Vagina (tissue), 2 donors: ENCODE measurements around the gene CNTF. TPM values are rescaled to one million over a fixed set of nuclear protein-coding genes. Genes with fewer than 3 reads are reported as not detected.

ENCODE experiments used
- DNase-seq, 2 donors: peaks; one replicate each; pipeline ENCODE4 v3.0.0-alpha.2; 2017; ENCODE audit errors: extremely low spot score in 2 of 2
- H3K27ac ChIP-seq: fragments of 200-600 bp; sonication (generic); one replicate; pipeline ENCODE4 v1.5.1; 2019
- H3K27me3 ChIP-seq: fragments of 200-600 bp; sonication (generic); one replicate; pipeline ENCODE4 v1.5.1; 2019
- H3K36me3 ChIP-seq, 2 donors: fragments of 200-600 bp; sonication (generic); one replicate each; pipeline ENCODE4 v1.5.1; 2017 to 2019
- H3K4me1 ChIP-seq: fragments of 200-600 bp; sonication (generic); one replicate; pipeline ENCODE4 v1.5.1; 2019
- H3K4me3 ChIP-seq, 2 donors: fragments of 200-600 bp; sonication (generic); 1 replicate in 1 of 2; 2 replicates in 1 of 2; pipeline ENCODE4 v1.5.1; 2016 to 2019
- H3K9me3 ChIP-seq: fragments of 200-600 bp; sonication (generic); one replicate; pipeline ENCODE4 v1.5.1; 2019
- CTCF ChIP-seq, 3 experiments: fragments of 450-650 bp in 2 of 3; fragments of 200-600 bp in 1 of 3; sonication (generic) in 1 of 3; IDR thresholded peaks; one replicate each; pipeline ENCODE4 v1.5.1; 2017 to 2019; ENCODE audit warnings: antibody characterized with exemption in 3 of 3, mild to moderate bottlenecking in 2 of 3, moderate library complexity in 2 of 3
- POLR2A ChIP-seq, 2 donors: fragments of 450-650 bp; IDR thresholded peaks; one replicate each; pipeline ENCODE4 v1.6.1; 2017; ENCODE audit warnings: antibody characterized with exemption in 2 of 2, mild to moderate bottlenecking in 2 of 2, moderate library complexity in 2 of 2
- POLR2AphosphoS5 ChIP-seq, 2 donors: sonication (generic); formaldehyde crosslinking; IDR thresholded peaks; one replicate each; pipeline ENCODE4 v1.9.0; 2017; ENCODE audit warnings: antibody characterized with exemption in 2 of 2, mild to moderate bottlenecking in 2 of 2, low read depth in 1 of 2; ENCODE audit not compliant: insufficient read depth in 1 of 2
- intact Hi-C: fragments of 100-400 bp; cut with DNase I; formaldehyde crosslinking; loops from one replicate; pipeline ENCODE4 v1.15.1; 2023
- total RNA-seq: library from RNA; depleted of rRNA; stranded (reverse); fragments of >200 nt; gene quantifications from one replicate; pipeline ENCODE4 v1.2.3, GENCODE V29; 2016

The CNTF gene
- total RNA-seq, 1 donor from 2014 or later: not detected

DNA sequence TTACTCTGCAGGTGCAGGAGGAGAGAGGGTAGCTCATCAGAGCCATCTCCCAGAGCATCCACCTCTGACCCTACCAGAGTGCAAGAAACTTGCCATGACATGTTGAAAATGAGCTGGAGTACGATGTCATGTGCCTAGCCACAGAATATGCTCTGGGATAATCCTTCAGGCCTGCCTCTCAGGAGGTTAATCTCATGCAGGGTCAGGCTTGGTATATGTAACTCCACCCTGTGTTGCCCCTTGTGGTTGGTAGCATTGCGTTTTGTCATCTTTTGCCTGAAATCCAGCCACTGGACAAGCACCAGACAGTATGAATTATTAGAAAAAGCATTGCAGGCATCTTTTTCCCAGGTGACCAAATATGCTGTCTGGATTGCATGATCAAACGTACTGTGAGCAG is 36.2 kb downstream of the CNTF start:
- Histone ChIP-seq H3K4me1 (no peaks in the 10 kb centered on the region), H3K4me3 (no peak overlapping the region), H3K27ac (no peak overlapping the region), H3K36me3 (no peaks in the 10 kb centered on the region), H3K9me3 (no peaks in the 10 kb centered on the region), H3K27me3 (no peaks in the 10 kb centered on the region)
- TF ChIP-seq POLR2AphosphoS5 (IDR thresholded peaks at IDR 0.05; ENCODE audit: insufficient read depth in 1 of 2, low read depth in 1 of 2): no peak
- no peak for TF ChIP-seq CTCF (IDR thresholded peaks at IDR 0.05)
- no peak for TF ChIP-seq POLR2A (IDR thresholded peaks at IDR 0.05)
- intact Hi-C loops: loop anchor here (10.0 kb wide), 1 partner anchor 496 kb away; no protein-coding TSS in a partner anchor
- DNase-seq: no peak

DNA sequence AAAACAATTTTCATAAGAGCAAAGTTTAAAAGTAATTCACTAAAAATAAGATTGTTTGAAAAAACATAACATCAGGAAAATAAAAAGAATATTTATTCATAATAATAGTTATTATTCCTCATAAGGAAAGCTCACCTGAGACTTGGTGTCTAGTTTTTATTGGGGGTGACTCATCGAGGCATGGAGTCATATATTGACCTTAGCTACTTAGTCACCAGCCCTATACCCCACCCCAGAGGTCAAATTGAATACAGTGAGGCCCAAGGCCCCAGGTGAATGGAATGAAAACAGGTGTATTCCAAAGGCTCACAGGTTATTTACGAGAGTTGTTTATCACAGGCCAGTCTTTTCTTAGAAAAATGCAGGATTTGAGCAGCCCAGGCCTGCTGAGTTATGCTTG is 36.9 kb downstream of the CNTF start:
- intact Hi-C loops: loop anchor here (10.0 kb wide), 1 partner anchor 495 kb away; no protein-coding TSS in a partner anchor
- no peaks in the 10 kb centered on the region for H3K36me3 ChIP-seq
- no peaks in the 10 kb centered on the region for H3K4me1 ChIP-seq
- no peaks in the 10 kb centered on the region for H3K9me3 ChIP-seq
- no peak for DNase-seq
- no peaks in the 10 kb centered on the region for H3K27me3 ChIP-seq
- no peak overlapping the region for H3K27ac ChIP-seq
- H3K4me3 ChIP-seq: no peak overlapping the region
- no peak for TF ChIP-seq POLR2A (IDR thresholded peaks at IDR 0.05)

DNA sequence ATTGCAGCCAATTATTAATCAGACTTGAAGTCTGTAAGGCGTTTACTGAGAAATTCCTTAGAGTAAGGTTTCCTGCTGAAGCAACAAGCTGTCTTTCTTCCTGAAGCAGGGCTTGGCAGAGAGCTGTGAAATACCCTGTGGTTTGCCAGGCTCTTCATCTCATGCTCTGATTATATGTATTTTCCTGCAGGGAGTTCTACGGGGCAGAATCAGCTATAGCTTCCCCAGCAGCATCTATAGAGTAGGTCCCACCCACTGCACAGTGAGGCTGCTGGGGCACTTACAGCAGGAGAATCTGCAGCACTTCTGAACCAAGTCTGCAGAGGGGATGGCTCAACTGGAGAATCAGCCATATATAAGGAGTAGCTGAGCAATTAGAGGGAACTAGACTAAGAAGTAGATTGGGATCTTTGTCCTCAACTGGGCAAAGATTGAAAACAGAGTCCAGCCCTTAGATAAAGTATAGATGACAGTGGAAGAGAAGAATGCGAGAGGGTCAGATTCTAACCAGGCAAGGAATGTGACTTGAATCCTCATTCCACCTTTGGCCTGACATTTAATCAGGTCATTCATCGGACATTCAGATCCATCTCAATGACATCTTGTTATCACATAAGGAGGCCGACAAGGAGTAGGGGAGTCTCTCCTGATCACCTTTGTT is 37.6 kb downstream of the CNTF start:
- no peaks in the 10 kb centered on the region for H3K9me3 ChIP-seq
- intact Hi-C loops: loop anchor here (10.0 kb wide), 1 partner anchor 495 kb away; no protein-coding TSS in a partner anchor
- TF ChIP-seq POLR2AphosphoS5 (IDR thresholded peaks at IDR 0.05; ENCODE audit: insufficient read depth in 1 of 2, low read depth in 1 of 2) (no peak), POLR2A (IDR thresholded peaks at IDR 0.05) (no peak), CTCF (IDR thresholded peaks at IDR 0.05) (no peak)
- DNase-seq: no peak
- no peak overlapping the region for H3K27ac ChIP-seq
- H3K36me3 ChIP-seq: no peaks in the 10 kb centered on the region
- H3K4me3 ChIP-seq: no peak overlapping the region
- no peaks in the 10 kb centered on the region for H3K27me3 ChIP-seq
- H3K4me1 ChIP-seq: no peaks in the 10 kb centered on the region

DNA sequence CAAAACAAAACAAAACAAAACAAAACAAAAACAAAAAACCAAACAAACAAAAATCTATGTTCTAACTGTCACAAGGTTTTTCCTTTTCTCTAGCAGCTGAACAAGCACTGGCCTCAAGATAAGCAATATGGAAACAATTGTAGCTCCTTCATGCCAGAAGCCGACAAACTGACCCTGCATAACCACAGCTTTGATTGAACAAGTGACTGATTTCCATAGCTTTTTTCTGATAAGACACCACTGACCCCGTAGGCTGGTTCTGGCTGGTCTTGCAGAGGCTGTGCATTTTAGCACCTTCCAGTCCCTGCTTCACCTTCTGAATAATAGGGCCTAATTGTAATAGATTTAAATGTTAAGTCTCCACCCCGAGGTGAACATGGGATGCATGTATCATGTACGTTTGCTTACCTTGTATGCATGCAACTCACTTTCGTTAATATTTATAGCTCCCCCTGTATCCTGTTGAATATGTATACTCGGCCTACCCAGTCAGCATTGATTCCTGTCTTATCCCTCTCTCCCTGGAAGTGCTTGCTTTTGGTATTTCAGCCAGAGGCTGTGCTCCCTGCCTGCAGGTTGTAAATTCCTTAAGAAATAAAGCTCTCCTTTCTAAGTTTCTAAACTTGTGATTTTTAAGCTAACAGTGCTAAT is 49.6 kb downstream of the CNTF start:
- Histone ChIP-seq H3K4me3 (no peak overlapping the region), H3K9me3 (no peaks in the 10 kb centered on the region), H3K27ac (no peak overlapping the region), H3K36me3 (no peaks in the 10 kb centered on the region), H3K27me3 (no peaks in the 10 kb centered on the region), H3K4me1 (no peaks in the 10 kb centered on the region)
- intact Hi-C loops: no loop called here
- no peak for TF ChIP-seq POLR2AphosphoS5 (IDR thresholded peaks at IDR 0.05; ENCODE audit: insufficient read depth in 1 of 2, low read depth in 1 of 2)
- TF ChIP-seq CTCF (IDR thresholded peaks at IDR 0.05): no peak
- TF ChIP-seq POLR2A (IDR thresholded peaks at IDR 0.05): no peak
- DNase-seq: no peak

DNA sequence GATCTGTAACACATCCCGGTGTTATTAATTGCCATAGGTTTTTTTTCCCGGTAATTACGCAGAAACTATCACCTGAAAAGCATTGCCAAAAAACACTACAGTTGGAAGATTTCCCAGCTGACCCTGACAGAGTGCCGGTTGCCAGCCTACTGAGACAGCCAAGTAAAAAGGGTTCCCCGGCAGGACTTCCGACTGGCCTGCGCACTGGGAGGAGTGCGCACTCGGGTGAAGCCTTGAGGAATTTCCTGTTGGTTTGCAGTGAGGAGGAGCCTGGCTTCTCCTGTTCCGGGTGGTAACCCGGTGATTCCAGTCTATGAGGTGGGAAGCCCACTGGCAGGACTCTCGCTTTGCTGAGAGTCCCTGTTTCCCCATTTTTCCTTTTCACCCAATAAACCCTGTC is 52.1 kb downstream of the CNTF start:
- Histone ChIP-seq H3K36me3 (no peaks in the 10 kb centered on the region), H3K4me1 (no peaks in the 10 kb centered on the region), H3K9me3 (no peaks in the 10 kb centered on the region), H3K27ac (no peak overlapping the region), H3K27me3 (no peaks in the 10 kb centered on the region), H3K4me3 (no peak overlapping the region)
- TF ChIP-seq POLR2AphosphoS5 (IDR thresholded peaks at IDR 0.05; ENCODE audit: insufficient read depth in 1 of 2, low read depth in 1 of 2): no peak
- no peak for TF ChIP-seq CTCF (IDR thresholded peaks at IDR 0.05)
- no peak for TF ChIP-seq POLR2A (IDR thresholded peaks at IDR 0.05)
- intact Hi-C loops: no loop called here
- DNase-seq: no peak

Other genes with a start within 250 kb of the CNTF start
- not detected for gene OR5B3, start 215.8 kb upstream of the CNTF start, total RNA-seq
- gene OR5B2, start 194.5 kb upstream of the CNTF start, total RNA-seq: not detected
- gene OR5B12, start 180.4 kb upstream of the CNTF start, total RNA-seq: not detected
- gene OR5B21, start 114.6 kb upstream of the CNTF start, total RNA-seq: not detected
- gene LPXN, start 46.8 kb upstream of the CNTF start, total RNA-seq: 24.3 TPM
- gene ZFP91, start 43.6 kb upstream of the CNTF start, total RNA-seq: 35.4 TPM
- gene GLYAT, start 109.3 kb downstream of the CNTF start, total RNA-seq: not detected
- gene GLYATL2, start 222.0 kb downstream of the CNTF start, total RNA-seq: not detected